Mucosa of rectum (tissue), 2 donors: ENCODE results near the gene KNDC1.

ENCODE experiments used
- H3K27ac ChIP-seq, 2 donors: one replicate each; pipeline ENCODE4 v1.7.0; 2013; ENCODE audit warnings: inconsistent platforms in 2 of 2, low read depth in 2 of 2, low read length in 2 of 2
- H3K27me3 ChIP-seq, 2 donors: one replicate each; pipeline ENCODE4 v1.7.0; 2013; ENCODE audit warnings: low read length in 2 of 2; ENCODE audit not compliant: control insufficient read depth in 2 of 2, insufficient read depth in 2 of 2
- H3K36me3 ChIP-seq, 2 donors: one replicate each; pipeline ENCODE4 v1.7.0; 2013; ENCODE audit warnings: low read length in 2 of 2; ENCODE audit not compliant: control insufficient read depth in 2 of 2, insufficient read depth in 2 of 2
- H3K4me1 ChIP-seq, 2 donors: one replicate each; pipeline ENCODE4 v1.7.0; 2013; ENCODE audit warnings: low read length in 2 of 2, mild to moderate bottlenecking in 1 of 2; ENCODE audit not compliant: control insufficient read depth in 2 of 2, insufficient read depth in 2 of 2
- H3K4me3 ChIP-seq, 2 donors: one replicate each; pipeline ENCODE4 v1.7.0; 2013; ENCODE audit warnings: low read length in 2 of 2
- H3K9ac ChIP-seq, 2 donors: one replicate each; pipeline ENCODE4 v1.7.0; 2013; ENCODE audit warnings: low read length in 2 of 2, low read depth in 1 of 2, mild to moderate bottlenecking in 1 of 2
- H3K9me3 ChIP-seq, 2 donors: one replicate each; pipeline ENCODE4 v1.7.0; 2013; ENCODE audit warnings: low read length in 2 of 2; ENCODE audit not compliant: control insufficient read depth in 2 of 2
- donor health status: healthy.
- donor health status: Normal muscosa, but diverticular disease.

KNDC1 gene

GRCh38 chr10:133254421-133255120 lies 94.6 kb downstream of the KNDC1 start:
- Histone ChIP-seq H3K4me1 (peaks cover 14 to 23% of the 10 kb centered on the region in 2 donors), H3K27ac (no peak overlapping the region), H3K9ac (no peak overlapping the region), H3K4me3 (no peak overlapping the region), H3K27me3 (peaks cover 0 to 7% of the 10 kb centered on the region in 2 donors), H3K36me3 (no peaks in the 10 kb centered on the region), H3K9me3 (no peaks in the 10 kb centered on the region)

- H3K27me3 ChIP-seq, result peaks cover 0 to 1% of the 10 kb centered on the region in 2 donors
- no peak overlapping the region for H3K9ac ChIP-seq
- H3K4me3 ChIP-seq, result no peak overlapping the region
- no peaks in the 10 kb centered on the region for H3K9me3 ChIP-seq
- H3K36me3 ChIP-seq, result no peaks in the 10 kb centered on the region
- no peak overlapping the region for H3K27ac ChIP-seq
- peaks cover 14 to 23% of the 10 kb centered on the region in 2 donors for H3K4me1 ChIP-seq
These were observed 95.3 kb downstream of the KNDC1 start for GRCh38 chr10:133255323-133255722.

- no peaks in the 10 kb centered on the region for H3K27me3 ChIP-seq
- peak overlapping the region; percentile 56 to 67 for H3K27ac ChIP-seq
- peaks cover 28 to 31% of the 10 kb centered on the region in 2 donors for H3K4me1 ChIP-seq
These were observed 97.6 kb downstream of the KNDC1 start for GRCh38 chr10:133257489-133258065.

GRCh38 chr10:133258066-133258817 lies 98.2 kb downstream of the KNDC1 start:
- no peaks in the 10 kb centered on the region for H3K36me3 ChIP-seq
- H3K9me3 ChIP-seq, result no peaks in the 10 kb centered on the region
- H3K4me1 ChIP-seq, result peaks cover 34 to 37% of the 10 kb centered on the region in 2 donors
- peak overlapping the region; percentile 56 to 67 for H3K27ac ChIP-seq
- H3K9ac ChIP-seq, result peak overlapping the region; percentile 14 to 52
- no peaks in the 10 kb centered on the region for H3K27me3 ChIP-seq
- H3K4me3 ChIP-seq, result peak overlapping the region; percentile 54 to 56

More at GRCh38 chr10:133257489-133258065, 97.6 kb downstream of the KNDC1 start:
- Histone ChIP-seq H3K9me3 (no peaks in the 10 kb centered on the region), H3K36me3 (no peaks in the 10 kb centered on the region), H3K9ac (peak overlapping the region; percentile 14 to 52), H3K4me3 (peak overlapping the region; percentile 54 to 56)

GRCh38 chr10:133258818-133259601 lies 99.0 kb downstream of the KNDC1 start:
- H3K36me3 ChIP-seq, result no peaks in the 10 kb centered on the region
- H3K4me3 ChIP-seq, result no peak overlapping the region
- peak overlapping the region; percentile 56 to 67 for H3K27ac ChIP-seq
- H3K9ac ChIP-seq, result no peak overlapping the region
- H3K9me3 ChIP-seq, result no peaks in the 10 kb centered on the region
- H3K4me1 ChIP-seq, result peaks cover 38 to 45% of the 10 kb centered on the region in 2 donors
- H3K27me3 ChIP-seq, result no peaks in the 10 kb centered on the region

GRCh38 chr10:133259602-133259989 lies 99.6 kb downstream of the KNDC1 start:
- H3K27ac ChIP-seq, result peak overlapping the region; percentile 12 to 52

GRCh38 chr10:133260895-133261725 lies 101.1 kb downstream of the KNDC1 start:
- Histone ChIP-seq H3K4me1 (peaks cover 47 to 53% of the 10 kb centered on the region in 2 donors), H3K36me3 (no peaks in the 10 kb centered on the region), H3K27ac (peak overlapping the region; percentile 87 to 91), H3K27me3 (no peaks in the 10 kb centered on the region), H3K9me3 (no peaks in the 10 kb centered on the region), H3K4me3 (peak overlapping the region; percentile 58 to 74), H3K9ac (peak overlapping the region; percentile 72 to 82)

More at GRCh38 chr10:133259602-133259989, 99.6 kb downstream of the KNDC1 start:
- Histone ChIP-seq H3K4me3 (no peak overlapping the region), H3K9ac (no peak overlapping the region), H3K36me3 (no peaks in the 10 kb centered on the region), H3K27me3 (no peaks in the 10 kb centered on the region), H3K9me3 (no peaks in the 10 kb centered on the region), H3K4me1 (peaks cover 44 to 51% of the 10 kb centered on the region in 2 donors)

- Histone ChIP-seq H3K27me3 (no peaks in the 10 kb centered on the region), H3K4me3 (peak overlapping the region; percentile 58 to 74), H3K9me3 (no peaks in the 10 kb centered on the region), H3K36me3 (no peaks in the 10 kb centered on the region), H3K9ac (peak overlapping the region; percentile 72 to 82), H3K27ac (peak overlapping the region; percentile 87 to 91), H3K4me1 (peaks cover 47 to 53% of the 10 kb centered on the region in 2 donors)
These were observed 101.8 kb downstream of the KNDC1 start for GRCh38 chr10:133261726-133262325.

- Histone ChIP-seq H3K27me3 (no peaks in the 10 kb centered on the region), H3K27ac (no peak overlapping the region), H3K9me3 (no peaks in the 10 kb centered on the region), H3K36me3 (no peaks in the 10 kb centered on the region), H3K9ac (peak overlapping the region in 1 of 2 donors; percentile 25), H3K4me3 (peak overlapping the region in 1 of 2 donors; percentile 60), H3K4me1 (peaks cover 45 to 47% of the 10 kb centered on the region in 2 donors)
These were observed 102.7 kb downstream of the KNDC1 start for GRCh38 chr10:133262696-133263095.
